ENCODE measurements around the gene UTP3. TPM values are rescaled to one million over a fixed set of nuclear protein-coding genes. Genes with fewer than 3 reads are reported as not detected.

Gene UTP3
- total and polyA plus RNA-seq, 2 donors (not counting 3 experiments of a cell fraction or from before 2014, with no cell fraction given) = 8.7 to 32.8 TPM

DNA sequence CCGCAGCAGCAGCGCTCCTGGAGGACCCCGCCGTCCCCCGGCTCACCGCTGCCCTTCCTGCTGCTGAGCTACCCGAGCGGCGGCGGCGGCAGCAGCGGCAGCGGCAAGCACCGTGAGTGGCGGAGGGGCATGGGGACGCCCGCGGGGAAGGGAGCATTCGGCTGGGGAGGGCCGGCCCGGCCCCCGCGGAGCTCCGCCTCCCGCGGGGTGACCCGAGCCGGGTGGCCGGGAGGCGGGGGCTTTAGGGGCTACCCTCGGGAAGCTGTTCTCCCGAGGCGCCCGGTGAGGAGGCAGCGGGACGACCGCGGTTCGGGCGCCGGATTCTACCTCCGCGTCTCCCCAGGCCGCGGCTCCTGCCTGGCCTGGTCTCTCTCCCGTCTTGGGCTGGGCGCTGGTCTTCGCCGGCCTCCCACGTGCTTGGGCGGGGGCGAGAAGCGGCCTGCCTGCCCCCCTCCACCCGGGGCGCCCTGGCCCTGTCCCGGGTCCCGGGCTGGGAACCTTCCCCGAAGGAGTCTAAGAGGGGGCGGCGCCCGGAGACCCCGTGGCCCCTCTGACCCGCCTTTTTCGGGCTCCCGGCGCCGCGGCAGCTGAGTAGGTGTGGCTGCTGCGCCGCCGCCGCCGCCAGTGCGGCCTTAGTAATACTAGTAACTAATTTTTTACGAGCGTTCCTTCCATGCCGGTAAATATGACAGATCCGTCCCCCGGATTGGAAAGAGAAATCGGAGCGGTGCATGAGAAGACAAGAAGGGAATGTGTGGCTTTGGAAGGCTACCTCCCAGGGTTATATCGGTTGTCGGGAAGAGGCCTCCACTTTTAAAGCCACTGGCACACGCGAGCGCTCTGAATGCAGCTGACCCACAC lies 17.1 kb downstream of the UTP3 start:
- Histone ChIP-seq H3K79me2 (ENCODE audit: control insufficient read depth, insufficient read depth, low read length) (peaks cover 39% of the 10 kb centered on the region), H3K9me3 (replicated peaks; ENCODE audit: control insufficient read depth, insufficient read depth, low read length) (no peaks in the 10 kb centered on the region), H3K4me2 (ENCODE audit: insufficient read depth, low read length) (peak overlapping the region; percentile 95), H4K20me1 (replicated peaks; ENCODE audit: control insufficient read depth, extremely low read depth, insufficient read depth, low read length) (no peaks in the 10 kb centered on the region), H2AFZ (ENCODE audit: low read depth, low read length) (peak overlapping the region; percentile 100), H3K27me3 (ENCODE audit: control insufficient read depth in 2 of 2, insufficient read depth in 2 of 2, low read length in 2 of 2) (no peaks in the 10 kb centered on the region), H3K9ac (replicated peaks; ENCODE audit: extremely low read depth, insufficient read depth, low read length) (peak overlapping the region; percentile 86), H3K4me3 (replicated peaks in 1 of 3; ENCODE audit: insufficient read depth in 1 of 3, low read depth in 1 of 3, low read length in 3 of 3) (peak overlapping the region; percentile 73 to 93 (median 89)), H3K4me1 (ENCODE audit: control insufficient read depth, extremely low read depth, insufficient read depth, low read length) (peaks cover 20% of the 10 kb centered on the region), H3K36me3 (ENCODE audit: control insufficient read depth in 2 of 2, extremely low read depth in 1 of 2, insufficient read depth in 2 of 2, low read length in 2 of 2) (no peaks in the 10 kb centered on the region), H3K27ac (ENCODE audit: insufficient read depth, low read depth, low read length) (peak overlapping the region; percentile 85), H3K9me1 (replicated peaks; ENCODE audit: control insufficient read depth, extremely low read depth, insufficient read depth, low read length) (peaks cover 3% of the 10 kb centered on the region)
- POLR2A ChIA-PET = interaction anchor here (0.9 to 2.2 kb wide), 4 partner anchors 16 to 197 kb away, joined by 3 to 12 read pairs (median 4); partner anchors contain the start of genes MOB1B and UTP3
- TF ChIP-seq CTCF (IDR thresholded peaks at IDR 0.05; ENCODE audit: extremely low read depth in 1 of 2, insufficient read depth in 1 of 2, low read depth in 1 of 2, low read length in 2 of 2) = no peak
- peak; percentile 52 for TF ChIP-seq MAX (IDR thresholded peaks at IDR 0.05; ENCODE audit: insufficient read depth, insufficient read length)
- DNase-seq (ENCODE audit: low read depth, low spot score) (peak; percentile 71), FAIRE-seq (peak; percentile 35)
- no TSS peak for BruUV-seq (replicated peaks)
- dilution Hi-C loops (cut with MboI; ENCODE audit: extremely low pct_ligation_motif_present, low sequenced_read_pairs) = no loop called here
- CTCF ChIA-PET = interaction anchor here (0.8 to 4.2 kb wide), 11 partner anchors 12 to 304 kb away, joined by 3 to 25 read pairs (median 5); partner anchors contain the start of genes GRSF1, RUFY3 and UTP3
- intact Hi-C loops (cut with micrococcal nuclease) = loop anchor here (1.0 to 5.0 kb wide), 4 partner anchors 29 to 135 kb away; no protein-coding TSS in a partner anchor

All from endothelial cell of umbilical vein (primary cell).